Breast epithelium (tissue), 4 donors: ENCODE measurements around the gene KCTD4. TPM values are rescaled to one million over a fixed set of nuclear protein-coding genes. Genes with fewer than 3 reads are reported as not detected.
"Not testable (repeated sequence)": the region's sequence is repeated elsewhere in the genome, so short reads cannot be mapped to it uniquely, and the experiment has no call there.

Source experiments
- DNase-seq, 2 donors: peaks; one replicate each; pipeline ENCODE4 v3.0.0-alpha.2; 2019; ENCODE audit warnings: low spot score in 2 of 2
- H3K27ac ChIP-seq, 2 donors: fragments of 200-600 bp; sonication (generic) in 1 of 2; one replicate each; pipeline ENCODE4 v1.5.1; 2016 to 2019; ENCODE audit warnings: mild to moderate bottlenecking in 1 of 2
- H3K27me3 ChIP-seq, 2 donors: fragments of 200-600 bp; sonication (generic) in 1 of 2; one replicate each; pipeline versions ENCODE4 v1.5.1 to v1.6.0; 2017 to 2019; ENCODE audit warnings: control low read depth in 1 of 2, mild to moderate bottlenecking in 1 of 2
- H3K36me3 ChIP-seq: fragments of 200-600 bp; one replicate; pipeline ENCODE4 v1.5.1; 2019
- H3K4me1 ChIP-seq, 2 donors: fragments of 200-600 bp; sonication (generic); one replicate each; pipeline ENCODE4 v1.5.1; 2016 to 2019; ENCODE audit warnings: control low read depth in 1 of 2
- H3K4me3 ChIP-seq, 3 donors: fragments of 200-600 bp; sonication (generic); 1 replicate in 2 of 3; 2 replicates in 1 of 3; pipeline ENCODE4 v1.5.1; 2016 to 2019; ENCODE audit warnings: mild to moderate bottlenecking in 3 of 3, moderate library complexity in 2 of 3
- H3K9me3 ChIP-seq, 2 donors: fragments of 200-600 bp; sonication (generic) in 1 of 2; one replicate each; pipeline ENCODE4 v1.5.1; 2016 to 2019; ENCODE audit warnings: control low read depth in 1 of 2
- CTCF ChIP-seq, 3 donors: fragments of 450-650 bp; IDR thresholded peaks; one replicate each; pipeline ENCODE4 v1.5.1; 2016 to 2017; ENCODE audit warnings: antibody characterized with exemption in 3 of 3, mild to moderate bottlenecking in 3 of 3, moderate library complexity in 3 of 3
- POLR2A ChIP-seq: fragments of 450-650 bp; IDR thresholded peaks from one replicate; pipeline ENCODE4 v1.6.1; 2016; ENCODE audit warnings: antibody characterized with exemption, mild to moderate bottlenecking, moderate library complexity
- POLR2AphosphoS5 ChIP-seq, 3 donors: sonication (generic); formaldehyde crosslinking; IDR thresholded peaks; one replicate each; pipeline ENCODE4 v1.6.1; 2017; ENCODE audit warnings: antibody characterized with exemption in 3 of 3
- intact Hi-C: fragments of 100-400 bp; cut with DNase I; formaldehyde crosslinking; loops from one replicate; pipeline ENCODE4 v1.15.1; 2023; ENCODE audit warnings: low total_unique reads
- total RNA-seq, 3 donors: library from RNA; depleted of rRNA; stranded (reverse); fragments of >200 nt; gene quantifications; one replicate each; pipeline ENCODE4 v1.1.0, GENCODE V29; 2016

KCTD4 gene
- total RNA-seq = under 1 TPM in 1 of 3 donors, not detected in 2; 0.33 TPM

DNA sequence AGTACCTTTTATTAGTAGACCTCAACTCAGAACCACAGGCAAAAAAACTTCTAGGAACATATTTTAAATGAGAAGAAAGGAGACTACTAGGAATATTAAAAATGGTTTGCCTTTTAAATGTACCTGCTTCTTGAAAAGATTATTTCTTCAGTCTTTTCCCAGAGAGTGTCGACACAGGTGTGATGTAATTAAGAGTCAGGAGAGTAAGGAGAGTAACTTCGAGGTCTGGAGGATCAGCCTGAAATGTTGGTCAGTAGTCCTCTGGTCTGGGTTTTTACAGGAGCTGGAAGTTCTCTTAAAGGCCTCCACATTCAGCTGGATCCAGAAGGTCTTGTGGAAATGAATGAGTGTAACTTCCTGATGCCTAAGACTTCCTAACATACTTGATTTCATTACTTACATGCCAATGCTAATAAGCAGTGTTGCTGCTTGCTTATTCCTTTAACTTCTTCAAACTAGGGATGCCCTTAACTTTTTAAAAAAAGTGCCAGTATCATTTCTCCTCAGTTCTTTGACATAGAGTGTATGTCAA is at the start of gene KCTD4:
Gene KCTD4, minus strand, starts transcription at position 345 of the 532 bp plus-strand sequence. CDS start 6,478 bp downstream, outside the sequence.
- H3K4me1 ChIP-seq = no peaks in the 10 kb centered on the region
- no peak within 1 kb of the TSS for H3K27ac ChIP-seq

GRCh38 chr13:45249662-45250061 is 48.8 kb upstream of the KCTD4 start:
- intact Hi-C loops = no loop called here
- no peak for DNase-seq
- no peaks in the 10 kb centered on the region for H3K36me3 ChIP-seq
- H3K9me3 ChIP-seq = no peaks in the 10 kb centered on the region
- H3K4me3 ChIP-seq = no peak overlapping the region
- TF ChIP-seq POLR2AphosphoS5 (IDR thresholded peaks at IDR 0.05) (no peak), POLR2A (no peak), CTCF (IDR thresholded peaks at IDR 0.05) (no peak)
- H3K27me3 ChIP-seq = no peaks in the 10 kb centered on the region
- no peak overlapping the region for H3K27ac ChIP-seq
- H3K4me1 ChIP-seq = no peaks in the 10 kb centered on the region

More for the DNA sequence above, at the start of gene KCTD4:
- no peaks in the 10 kb centered on the region for H3K9me3 ChIP-seq
- H3K4me3 ChIP-seq = no peak within 1 kb of the TSS
- H3K27me3 ChIP-seq = no peaks in the 10 kb centered on the region
- intact Hi-C loops = no loop called here
- H3K36me3 ChIP-seq = no peaks in the 10 kb centered on the region
- DNase-seq = no peak
- TF ChIP-seq CTCF (IDR thresholded peaks at IDR 0.05) (no peak), POLR2AphosphoS5 (IDR thresholded peaks at IDR 0.05) (no peak), POLR2A (no peak)

DNA sequence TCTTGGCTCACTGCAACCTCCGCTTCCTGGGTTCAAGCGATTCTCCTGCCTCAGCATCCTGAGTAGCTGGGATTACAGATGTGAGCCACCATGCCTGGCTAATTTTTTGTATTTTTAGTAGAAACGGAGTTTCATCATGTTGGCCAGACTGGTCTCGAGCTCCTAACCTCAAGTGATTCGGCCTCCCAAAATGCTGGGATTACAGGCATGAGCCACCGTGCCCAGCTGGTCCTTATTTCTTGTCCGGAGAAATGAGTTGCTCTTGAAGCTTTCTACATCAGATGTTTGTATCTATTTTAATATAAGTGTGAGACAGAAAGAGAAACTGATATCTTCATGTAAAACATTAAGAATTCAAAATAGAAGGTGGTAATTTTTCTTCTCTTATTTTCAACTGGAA is 43.9 kb upstream of the KCTD4 start:
- H3K27ac ChIP-seq, intact Hi-C loops, H3K36me3 ChIP-seq: not testable (repeated sequence)

DNA sequence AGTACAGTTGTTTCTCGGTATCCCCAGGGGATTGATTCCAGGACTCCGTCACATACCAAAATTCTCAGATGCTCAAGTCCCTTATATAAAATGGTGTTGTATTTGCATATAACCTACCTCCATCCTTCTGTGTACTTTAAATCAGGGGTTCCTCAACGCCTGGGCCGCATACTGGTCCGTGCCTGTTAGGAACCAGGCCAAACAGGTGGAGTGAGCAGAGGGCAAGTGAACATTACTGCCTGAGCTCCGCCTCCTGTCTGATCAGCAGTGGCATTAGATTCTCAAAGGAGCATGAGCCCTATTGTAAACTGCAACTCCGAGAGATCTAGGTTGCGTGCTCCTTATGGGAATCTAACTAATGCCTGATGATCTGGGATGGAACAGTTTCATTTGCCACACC is 42.2 kb upstream of the KCTD4 start:
- H3K4me3 ChIP-seq = no peak overlapping the region
- H3K36me3 ChIP-seq = no peaks in the 10 kb centered on the region
- H3K4me1 ChIP-seq = no peaks in the 10 kb centered on the region
- intact Hi-C loops = no loop called here
- H3K27ac ChIP-seq = no peak overlapping the region
- no peaks in the 10 kb centered on the region for H3K9me3 ChIP-seq
- no peak for DNase-seq
- no peaks in the 10 kb centered on the region for H3K27me3 ChIP-seq
- TF ChIP-seq POLR2A (no peak), POLR2AphosphoS5 (IDR thresholded peaks at IDR 0.05) (no peak), CTCF (IDR thresholded peaks at IDR 0.05) (no peak)

More for the DNA sequence above, 43.9 kb upstream of the KCTD4 start:
- H3K4me1 ChIP-seq, H3K4me3 ChIP-seq, DNase-seq, H3K27me3 ChIP-seq, H3K9me3 ChIP-seq: not testable (repeated sequence)

GRCh38 chr13:45242524-45242923 is 41.7 kb upstream of the KCTD4 start:
- intact Hi-C loops = no loop called here
- Histone ChIP-seq H3K4me3 (no peak overlapping the region), H3K27me3 (no peaks in the 10 kb centered on the region), H3K36me3 (no peaks in the 10 kb centered on the region), H3K9me3 (no peaks in the 10 kb centered on the region), H3K27ac (peak overlapping the region in 1 of 2 donors; percentile 25), H3K4me1 (no peaks in the 10 kb centered on the region)
- DNase-seq = no peak
- no peak for TF ChIP-seq CTCF (IDR thresholded peaks at IDR 0.05)
- no peak for TF ChIP-seq POLR2AphosphoS5 (IDR thresholded peaks at IDR 0.05)
- TF ChIP-seq POLR2A = no peak

DNA sequence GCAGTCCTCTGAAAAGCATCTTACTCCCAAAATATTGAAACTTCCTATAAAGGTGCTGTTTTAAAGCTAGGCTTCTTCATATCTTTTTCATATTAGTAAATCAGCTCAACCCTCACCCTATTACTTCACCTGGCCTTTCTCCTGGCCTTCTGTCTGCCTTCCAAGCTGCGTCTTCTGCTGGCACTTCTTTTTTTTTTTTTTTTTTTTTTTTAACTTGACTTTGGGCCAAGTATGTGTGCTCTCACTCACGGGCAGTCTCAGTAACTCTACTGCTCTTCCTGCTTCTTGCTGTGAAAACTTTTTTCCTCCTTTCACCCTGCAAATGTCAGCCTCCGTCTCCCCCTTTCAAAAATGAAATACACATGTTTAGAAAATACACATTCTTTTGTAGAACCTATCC is 41.2 kb upstream of the KCTD4 start:
- no peaks in the 10 kb centered on the region for H3K27me3 ChIP-seq
- intact Hi-C loops = no loop called here
- no peaks in the 10 kb centered on the region for H3K9me3 ChIP-seq
- H3K27ac ChIP-seq = peak overlapping the region in 1 of 2 donors; percentile 55
- no peaks in the 10 kb centered on the region for H3K36me3 ChIP-seq
- H3K4me3 ChIP-seq = no peak overlapping the region
- H3K4me1 ChIP-seq = no peaks in the 10 kb centered on the region
- no peak for DNase-seq
- TF ChIP-seq CTCF (IDR thresholded peaks at IDR 0.05) = no peak
- no peak for TF ChIP-seq POLR2A
- no peak for TF ChIP-seq POLR2AphosphoS5 (IDR thresholded peaks at IDR 0.05)
